GM12878 (cell line): ENCODE measurements around the gene RPL9. TPM values are rescaled to one million over a fixed set of nuclear protein-coding genes. Genes with fewer than 3 reads are reported as not detected.

Experiments used
- ATAC-seq: fragments of 200-7000 bp; cut with Tn5 transposase; 3 replicates; pipeline ENCODE4 v1.9.1; 2020; ENCODE audit warnings: mild to moderate bottlenecking, moderate library complexity
- BruUV-seq: library from RNA; stranded (reverse); fragments of 400-500 nt; replicated peaks from 2 replicates; lab custom pipeline; 2021; lab: Mats Ljungman, UMichigan
- CTCF ChIA-PET: fragments of 300-600 bp; sonication (Branson Sonifier 250); formaldehyde crosslinking; extraction: SDS; loops from one replicate; lab custom pipeline; 2021; ENCODE audit warnings: inconsistent platforms; lab: Yijun Ruan, JAX
- POLR2A ChIA-PET: fragments of 350-600 bp; formaldehyde crosslinking; extraction: SDS; loops from one replicate; lab custom pipeline; 2021; ENCODE audit warnings: inconsistent platforms; lab: Charles Lee
- RAD21 ChIA-PET: fragments of 300-600 bp; sonication (Branson Sonifier 250); formaldehyde crosslinking; loops from one replicate; lab custom pipeline; 2023; ENCODE audit warnings: antibody characterized with exemption; ENCODE audit not compliant: unreplicated experiment; lab: Charles Lee
- SMC1A ChIA-PET: fragments of 300-600 bp; sonication (Branson Sonifier 250); formaldehyde crosslinking; loops from one replicate; lab custom pipeline; 2023; ENCODE audit not compliant: unreplicated experiment, uncharacterized antibody; lab: Charles Lee
- DNase-seq: peaks from one replicate; pipeline ENCODE4 v3.0.0-alpha.2; 2011; ENCODE audit warnings: low read depth, low spot score
- FAIRE-seq: peaks from 3 replicates; lab custom pipeline; 2011; peaks lifted over from hg19 to GRCh38; lab: Jason Lieb, UNC
- H2AFZ ChIP-seq: 2 replicates; pipeline ENCODE4 v1.6.0; 2011; ENCODE audit warnings: low read depth, low read length, control low read depth; ENCODE audit not compliant: control insufficient read depth
- H3K27ac ChIP-seq: 2 replicates; pipeline ENCODE4 v1.5.1; 2011; ENCODE audit warnings: control low read depth; ENCODE audit not compliant: control insufficient read depth, insufficient read depth
- H3K27me3 ChIP-seq, 2 experiments: replicated peaks in 1 of 2; 2 replicates each; pipeline versions ENCODE4 v1.6.0 to v1.6.1; 2011; ENCODE audit warnings: low read length in 1 of 2; ENCODE audit not compliant: control insufficient read depth in 2 of 2, insufficient read depth in 2 of 2
- H3K36me3 ChIP-seq, 2 experiments: 2 replicates each; pipeline ENCODE4 v1.5.1; 2011; ENCODE audit warnings: low read length in 1 of 2; ENCODE audit not compliant: control insufficient read depth in 2 of 2, insufficient read depth in 2 of 2
- H3K4me1 ChIP-seq: 2 replicates; pipeline ENCODE4 v1.6.1; 2011; ENCODE audit warnings: mild to moderate bottlenecking, low read length, moderate library complexity, mixed read lengths; ENCODE audit not compliant: control insufficient read depth, insufficient read depth
- H3K4me2 ChIP-seq: 2 replicates; pipeline ENCODE4 v1.6.0; 2011; ENCODE audit warnings: control low read depth; ENCODE audit not compliant: control insufficient read depth, insufficient read depth
- H3K4me3 ChIP-seq: fragments of 200-600 bp; sonication (generic); 2 replicates; pipeline ENCODE4 v1.5.1; 2016
- H3K79me2 ChIP-seq: 2 replicates; pipeline ENCODE4 v1.6.0; 2011; ENCODE audit warnings: low read length; ENCODE audit not compliant: control insufficient read depth, insufficient read depth
- H3K9ac ChIP-seq: 2 replicates; pipeline ENCODE4 v1.8.0; 2011; ENCODE audit warnings: low read length, control low read depth, mixed read lengths; ENCODE audit not compliant: control insufficient read depth, insufficient read depth
- H3K9me3 ChIP-seq: replicated peaks from 3 replicates; pipeline ENCODE4 v1.5.1; 2011; ENCODE audit warnings: mild to moderate bottlenecking, low read length; ENCODE audit not compliant: control insufficient read depth, insufficient read depth
- H4K20me1 ChIP-seq: 2 replicates; pipeline ENCODE4 v1.6.0; 2011; ENCODE audit not compliant: control insufficient read depth, insufficient read depth
- ETV6 ChIP-seq, 2 experiments: fragments of 450-650 bp in 1 of 2; IDR thresholded peaks in 1 of 2; conservative IDR thresholded peaks in 1 of 2; 2 replicates each; pipeline ENCODE4 v1.6.1; 2014; ENCODE audit warnings: antibody characterized with exemption in 1 of 2, borderline replicate concordance in 1 of 2, low read depth in 1 of 2, mild to moderate bottlenecking in 1 of 2, moderate library complexity in 1 of 2
- NBN ChIP-seq: fragments of 450-650 bp; IDR thresholded peaks from 2 replicates; pipeline ENCODE4 v1.6.1; 2016
- PAX5 ChIP-seq: IDR thresholded peaks from 2 replicates; pipeline ENCODE4 v1.6.1; 2011; ENCODE audit warnings: low read depth, low read length, borderline replicate concordance
- RELA ChIP-seq: fragments of 450-650 bp; IDR thresholded peaks from 2 replicates; pipeline ENCODE4 v1.8.0; 2014; ENCODE audit warnings: borderline replicate concordance; ENCODE audit not compliant: partially characterized antibody
- RFX5 ChIP-seq: IDR thresholded peaks from 2 replicates; pipeline ENCODE4 v1.6.1; 2011; ENCODE audit warnings: low read depth, low read length, improper control_type of control experiment
- SMARCA5 ChIP-seq: fragments of 450-650 bp; IDR thresholded peaks from 2 replicates; pipeline ENCODE4 v1.6.1; 2017; ENCODE audit warnings: mild to moderate bottlenecking
- STAT1 ChIP-seq: fragments of 450-650 bp; conservative IDR thresholded peaks from 2 replicates; pipeline ENCODE4 v1.6.1; 2014; ENCODE audit warnings: antibody characterized with exemption, mild to moderate bottlenecking
- TCF12 ChIP-seq: IDR thresholded peaks from 2 replicates; pipeline ENCODE4 v1.6.1; 2011; ENCODE audit warnings: low read depth, mild to moderate bottlenecking, low read length
- TCF3 ChIP-seq: IDR thresholded peaks from 2 replicates; pipeline ENCODE4 v1.6.1; 2012; ENCODE audit warnings: low read depth, mild to moderate bottlenecking, low read length, borderline replicate concordance; ENCODE audit not compliant: insufficient read depth
- ZNF207 ChIP-seq: fragments of 450-650 bp; IDR thresholded peaks from 2 replicates; pipeline ENCODE4 v1.6.1; 2014; ENCODE audit warnings: antibody characterized with exemption, mild to moderate bottlenecking, borderline replicate concordance
- ZNF274 ChIP-seq: IDR thresholded peaks from one replicate; pipeline ENCODE4 v1.8.0; 2011; ENCODE audit not compliant: insufficient read length, insufficient read depth
- WGBS: methylation state at CpG from one replicate; pipeline ENCODE4 v1.1.6; 2016; ENCODE audit warnings: low lambda C conversion rate; ENCODE audit not compliant: insufficient replicate concordance, insufficient coverage; ENCODE audit errors: missing lambda C conversion rate; 5-methylcytosine and 5-hydroxymethylcytosine counted together
- in situ Hi-C: fragments of 300-500 bp; cut with MboI; formaldehyde crosslinking; loops from 9 replicates; pipeline ENCODE4 v1.14.3; 2018; ENCODE audit warnings: mixed read lengths
- intact Hi-C: fragments of 100-400 bp; cut with micrococcal nuclease; formaldehyde crosslinking; loops from one replicate; pipeline ENCODE4 v1.14.2; 2022; ENCODE audit not compliant: unreplicated experiment
- polyA plus RNA-seq, 11 experiments: library from polyadenylated mRNA; depleted of rRNA in 4 of 11; unstranded in 6 of 11; stranded (reverse) in 5 of 11; fragments of >200 nt; fragmentation: Nextera tagmentation in 4 of 11; fragmentation: Illumina TruSeq in 1 of 11; extraction: Ambion mirVana in 4 of 11; extraction: Trizol in 1 of 11; gene quantifications; 1 replicate in 1 of 11; 2 replicates in 10 of 11; pipeline versions ENCODE4 v1.2.1 to v1.2.3, GENCODE V29; 2011 to 2016; ENCODE audit warnings: inconsistent platforms in 2 of 11, missing spikeins in 2 of 11, low read depth in 1 of 11
- total RNA-seq, 4 experiments: library from RNA; depleted of rRNA in 3 of 4; stranded (reverse); fragments of >200 nt in 3 of 4; fragmentation: Illumina TruSeq in 1 of 4; extraction: Trizol in 1 of 4; gene quantifications; 2 replicates each; pipeline versions ENCODE4 v1.2.1 to v1.2.3, GENCODE V29; 2013 to 2021
- TF ChIP-seq, protein P1 (sequence below): fragments of 450-650 bp; IDR thresholded peaks from 2 replicates; pipeline ENCODE4 v1.6.1; 2016; ENCODE audit warnings: mild to moderate bottlenecking
- TF ChIP-seq, protein P2 (sequence below): fragments of 450-650 bp; formaldehyde crosslinking; IDR thresholded peaks from 2 replicates; pipeline ENCODE4 v1.4.0; 2022; ENCODE audit warnings: mild to moderate bottlenecking, moderate library complexity

The RPL9 gene
- total and polyA plus RNA-seq, 10 of the 15 experiments (the other 5 are each of a cell fraction or from before 2014, with no cell fraction given) = 1,006 to 4,767 (median 2,910) TPM

DNA sequence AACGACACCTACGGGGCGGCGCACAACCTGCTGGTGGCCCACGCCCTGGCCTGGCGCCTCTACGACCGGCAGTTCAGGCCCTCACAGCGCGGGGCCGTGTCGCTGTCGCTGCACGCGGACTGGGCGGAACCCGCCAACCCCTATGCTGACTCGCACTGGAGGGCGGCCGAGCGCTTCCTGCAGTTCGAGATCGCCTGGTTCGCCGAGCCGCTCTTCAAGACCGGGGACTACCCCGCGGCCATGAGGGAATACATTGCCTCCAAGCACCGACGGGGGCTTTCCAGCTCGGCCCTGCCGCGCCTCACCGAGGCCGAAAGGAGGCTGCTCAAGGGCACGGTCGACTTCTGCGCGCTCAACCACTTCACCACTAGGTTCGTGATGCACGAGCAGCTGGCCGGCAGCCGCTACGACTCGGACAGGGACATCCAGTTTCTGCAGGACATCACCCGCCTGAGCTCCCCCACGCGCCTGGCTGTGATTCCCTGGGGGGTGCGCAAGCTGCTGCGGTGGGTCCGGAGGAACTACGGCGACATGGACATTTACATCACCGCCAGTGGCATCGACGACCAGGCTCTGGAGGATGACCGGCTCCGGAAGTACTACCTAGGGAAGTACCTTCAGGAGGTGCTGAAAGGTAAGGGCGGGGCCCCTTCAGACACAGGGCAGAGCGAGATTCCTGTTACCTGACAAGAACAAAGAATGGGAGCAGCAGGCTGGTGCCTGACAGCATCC, 11.7 kb downstream of the RPL9 start (continued):
- peak; percentile 62; the same call in 1 of the 2 replicates for TF ChIP-seq PAX5
- TF ChIP-seq, protein P1, sequence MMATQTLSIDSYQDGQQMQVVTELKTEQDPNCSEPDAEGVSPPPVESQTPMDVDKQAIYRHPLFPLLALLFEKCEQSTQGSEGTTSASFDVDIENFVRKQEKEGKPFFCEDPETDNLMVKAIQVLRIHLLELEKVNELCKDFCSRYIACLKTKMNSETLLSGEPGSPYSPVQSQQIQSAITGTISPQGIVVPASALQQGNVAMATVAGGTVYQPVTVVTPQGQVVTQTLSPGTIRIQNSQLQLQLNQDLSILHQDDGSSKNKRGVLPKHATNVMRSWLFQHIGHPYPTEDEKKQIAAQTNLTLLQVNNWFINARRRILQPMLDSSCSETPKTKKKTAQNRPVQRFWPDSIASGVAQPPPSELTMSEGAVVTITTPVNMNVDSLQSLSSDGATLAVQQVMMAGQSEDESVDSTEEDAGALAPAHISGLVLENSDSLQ = peak; percentile 32; the same call in 1 of the 2 replicates
- TF ChIP-seq TCF12 = peak; percentile 80
- 0 out of 2 replicates have a peak, but pooled peaks have one; percentile 52 for TF ChIP-seq TCF3
- peak; percentile 94 for TF ChIP-seq RELA

DNA sequence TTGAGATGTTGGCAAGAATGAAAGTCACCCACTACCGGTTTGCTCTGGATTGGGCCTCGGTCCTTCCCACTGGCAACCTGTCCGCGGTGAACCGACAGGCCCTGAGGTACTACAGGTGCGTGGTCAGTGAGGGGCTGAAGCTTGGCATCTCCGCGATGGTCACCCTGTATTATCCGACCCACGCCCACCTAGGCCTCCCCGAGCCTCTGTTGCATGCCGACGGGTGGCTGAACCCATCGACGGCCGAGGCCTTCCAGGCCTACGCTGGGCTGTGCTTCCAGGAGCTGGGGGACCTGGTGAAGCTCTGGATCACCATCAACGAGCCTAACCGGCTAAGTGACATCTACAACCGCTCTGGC, 12.3 kb downstream of the RPL9 start:
- ChIA-PET POLR2A (interaction anchor here (1.0 kb wide), 1 partner anchor 167 kb away, joined by 5 read pairs; no protein-coding TSS in a partner anchor), SMC1A (no interaction called here), RAD21 (no interaction called here)
- Histone ChIP-seq H3K9me3 (no peaks in the 10 kb centered on the region), H2AFZ (peak overlapping the region; percentile 62), H4K20me1 (no peaks in the 10 kb centered on the region), H3K4me1 (peaks cover 4% of the 10 kb centered on the region; the same call in 1 of the 2 replicates), H3K4me3 (no peak overlapping the region), H3K4me2 (peak overlapping the region; percentile 88; the same call in 1 of the 2 replicates), H3K9ac (no peak overlapping the region), H3K27me3 (no peaks in the 10 kb centered on the region), H3K27ac (no peak overlapping the region), H3K79me2 (no peaks in the 10 kb centered on the region)
- BruUV-seq = no TSS peak
- in situ Hi-C loops (loop anchor here (25.0 kb wide), 1 partner anchor 534 kb away; no protein-coding TSS in a partner anchor), intact Hi-C loops (loop anchor here (5.0 kb wide), 1 partner anchor 94 kb away; no protein-coding TSS in a partner anchor)
- no peak for FAIRE-seq
- no peak for DNase-seq
- WGBS = 87% methylated on average over 20 of the region's 20 CpGs
- TF ChIP-seq SMARCA5 (peak; percentile 22; the same call in 1 of the 2 replicates), NBN (no peak), ZNF207 (no peak), ETV6 (conservative IDR thresholded peaks at IDR 0.05 in 1 of 2, IDR thresholded peaks at IDR 0.05 in 1 of 2; ENCODE audit: borderline replicate concordance in 1 of 2, low read depth in 1 of 2) (no peak), RFX5 (no peak), ZNF274 (no peak), STAT1 (no peak)
- TF ChIP-seq, protein P2, sequence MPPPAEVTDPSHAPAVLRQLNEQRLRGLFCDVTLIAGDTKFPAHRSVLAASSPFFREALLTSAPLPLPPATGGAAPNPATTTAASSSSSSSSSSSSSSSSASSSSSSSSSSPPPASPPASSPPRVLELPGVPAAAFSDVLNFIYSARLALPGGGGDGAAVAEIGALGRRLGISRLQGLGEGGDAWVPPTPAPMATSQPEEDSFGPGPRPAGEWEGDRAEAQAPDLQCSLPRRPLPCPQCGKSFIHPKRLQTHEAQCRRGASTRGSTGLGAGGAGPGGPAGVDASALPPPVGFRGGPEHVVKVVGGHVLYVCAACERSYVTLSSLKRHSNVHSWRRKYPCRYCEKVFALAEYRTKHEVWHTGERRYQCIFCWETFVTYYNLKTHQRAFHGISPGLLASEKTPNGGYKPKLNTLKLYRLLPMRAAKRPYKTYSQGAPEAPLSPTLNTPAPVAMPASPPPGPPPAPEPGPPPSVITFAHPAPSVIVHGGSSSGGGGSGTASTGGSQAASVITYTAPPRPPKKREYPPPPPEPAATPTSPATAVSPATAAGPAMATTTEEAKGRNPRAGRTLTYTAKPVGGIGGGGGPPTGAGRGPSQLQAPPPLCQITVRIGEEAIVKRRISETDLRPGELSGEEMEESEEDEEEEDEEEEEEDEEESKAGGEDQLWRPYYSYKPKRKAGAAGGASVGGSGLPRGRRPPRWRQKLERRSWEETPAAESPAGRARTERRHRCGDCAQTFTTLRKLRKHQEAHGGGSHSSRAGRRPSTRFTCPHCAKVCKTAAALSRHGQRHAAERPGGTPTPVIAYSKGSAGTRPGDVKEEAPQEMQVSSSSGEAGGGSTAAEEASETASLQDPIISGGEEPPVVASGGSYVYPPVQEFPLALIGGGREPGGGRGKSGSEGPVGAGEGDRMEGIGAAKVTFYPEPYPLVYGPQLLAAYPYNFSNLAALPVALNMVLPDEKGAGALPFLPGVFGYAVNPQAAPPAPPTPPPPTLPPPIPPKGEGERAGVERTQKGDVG (CRISPR knock-in tag) = 0 out of 2 replicates have a peak, but pooled peaks have one; percentile 40
- TF ChIP-seq, all 136 proteins: peak for 2
- H3K36me3 ChIP-seq = peaks cover 0 to 7% of the 10 kb centered on the region in 2 experiments; a peak in 3 of 4 replicates
- ATAC-seq = no peak
- CTCF ChIA-PET = interaction anchor here (0.5 to 2.6 kb wide), 5 partner anchors 10 to 544 kb away, joined by 3 to 12 read pairs (median 4); partner anchors contain the start of genes LIAS and RPL9
